GM19043 (cell line): Measurements from ENCODE around the gene NCOA1.
"Not testable (repeated sequence)": the region's sequence is repeated elsewhere in the genome, so short reads cannot be mapped to it uniquely, and the experiment has no call there.

Experiments used
- ATAC-seq: cut with Tn5 transposase; IDR thresholded peaks from one replicate; pipeline ENCODE4 v1.9.1; 2021; ENCODE audit warnings: low read depth; ENCODE audit not compliant: unreplicated experiment

The NCOA1 gene

DNA sequence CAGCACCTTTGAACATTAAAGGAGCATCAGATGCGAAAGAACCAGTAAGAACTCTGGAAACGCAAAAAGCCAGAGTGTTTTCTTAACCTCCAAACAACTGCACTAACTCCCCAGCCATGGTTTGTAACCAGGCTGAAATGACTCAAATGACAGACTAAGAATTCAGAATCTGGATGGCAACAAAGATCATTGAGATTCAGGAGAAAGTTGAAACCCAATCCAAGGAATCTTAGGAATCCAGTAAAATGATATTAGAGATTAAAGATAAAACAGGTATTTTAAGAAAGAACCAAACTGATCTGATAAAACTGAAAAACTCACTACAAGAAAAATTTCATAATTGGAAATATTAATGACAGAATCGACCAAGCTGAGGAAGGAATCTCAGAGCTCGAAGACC is 185.4 kb downstream of the NCOA1 start:
- ATAC-seq, result no peak

- not testable (repeated sequence) for ATAC-seq
Observed at GRCh38 chr2:24678066-24678465, 187.0 kb downstream of the NCOA1 start.

DNA sequence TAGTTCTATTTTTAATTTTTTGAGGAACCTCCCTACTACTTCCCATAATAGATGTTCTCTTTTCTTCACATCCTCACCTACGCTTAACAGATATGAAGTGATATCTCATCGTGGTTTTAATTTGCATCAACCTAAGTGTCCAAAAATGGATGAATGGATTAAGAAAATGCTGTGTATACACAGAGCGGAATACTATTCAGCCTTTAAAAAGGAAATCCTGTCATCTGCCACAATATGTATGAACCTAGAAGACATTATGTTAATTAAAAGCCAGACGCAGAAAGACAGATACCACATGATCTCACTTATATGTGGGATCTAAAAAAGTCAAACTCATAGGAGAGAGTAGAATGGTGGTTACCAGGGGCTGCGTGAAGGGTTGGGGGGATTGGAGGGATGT is 189.1 kb downstream of the NCOA1 start:
- ATAC-seq, result no peak

DNA sequence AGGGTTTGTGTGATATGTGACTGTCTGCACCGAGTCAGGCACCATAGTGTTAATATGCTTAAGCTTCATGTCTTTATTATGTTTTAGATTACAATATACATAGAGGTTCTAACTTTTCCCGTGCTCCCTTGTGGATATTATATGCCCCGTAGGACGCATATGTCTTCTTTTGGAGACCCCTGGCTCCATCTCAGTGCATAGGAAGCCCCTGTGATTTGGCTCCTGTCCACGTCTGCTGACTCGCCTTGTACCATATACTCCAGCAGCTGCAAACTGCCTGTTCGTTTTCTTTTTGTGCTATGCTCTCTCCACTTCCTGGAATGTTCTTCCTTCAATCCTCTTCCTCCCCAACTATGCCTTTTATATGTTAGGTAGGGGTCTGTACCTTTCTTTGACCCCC is 191.2 kb downstream of the NCOA1 start:
- no peak for ATAC-seq

DNA sequence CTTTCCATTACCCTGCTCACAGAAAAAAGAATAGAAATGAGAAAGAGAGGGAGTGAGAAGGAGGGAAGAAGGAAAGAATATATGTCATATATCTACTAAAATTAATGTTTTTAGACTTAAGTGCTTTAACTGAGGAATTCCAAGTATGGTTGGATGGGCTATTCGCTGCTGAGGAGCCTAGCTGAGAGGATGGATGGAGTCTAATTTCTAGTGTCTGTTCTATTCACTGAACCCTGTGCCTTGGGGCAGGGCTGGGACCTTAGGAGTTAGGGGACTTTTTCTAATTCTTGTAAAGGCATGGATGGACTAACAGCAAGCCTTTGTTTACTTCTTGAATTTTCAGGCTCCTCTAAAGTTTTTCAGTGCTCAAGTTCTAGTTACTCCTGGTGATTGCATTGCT is 192.4 kb downstream of the NCOA1 start:
- ATAC-seq, result no peak

DNA sequence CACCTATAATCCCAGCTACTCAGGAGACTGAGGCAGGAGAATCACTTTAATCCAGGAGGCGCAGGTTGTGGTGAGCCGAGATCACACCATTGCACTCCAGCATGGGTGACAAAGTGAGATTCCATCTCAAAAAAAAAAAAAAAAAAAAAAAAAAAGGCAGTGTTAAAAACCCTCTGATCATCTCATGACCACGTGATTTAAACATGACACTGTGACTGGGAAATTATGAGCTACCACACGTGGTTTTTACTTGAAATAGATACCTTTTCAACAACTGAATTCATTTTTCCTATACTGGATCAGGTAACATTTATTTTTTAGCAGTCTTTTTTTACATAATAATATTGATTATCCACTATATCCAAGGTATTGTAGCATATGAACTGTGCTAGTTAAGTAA is 199.5 kb downstream of the NCOA1 start:
- no peak for ATAC-seq

DNA sequence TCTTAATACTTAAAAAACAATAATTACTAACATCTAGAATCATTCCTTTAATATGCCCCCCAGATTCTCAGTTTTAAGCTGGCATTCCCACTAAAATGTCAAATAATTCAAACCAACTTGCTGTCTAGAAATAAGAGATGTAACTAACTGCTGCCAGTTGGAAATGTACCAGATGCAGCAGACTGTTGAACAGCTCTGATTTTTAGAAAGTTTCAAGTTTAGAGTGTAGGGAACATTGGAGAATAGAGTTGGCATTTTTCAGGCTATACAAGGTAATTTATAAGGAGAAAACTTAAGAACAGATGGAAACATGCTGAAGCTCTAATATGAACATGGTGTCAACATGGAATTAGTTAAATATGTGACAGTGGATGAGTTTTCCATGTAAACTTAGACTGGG is 200.8 kb downstream of the NCOA1 start:
- no peak for ATAC-seq

- no peak for ATAC-seq
Observed at GRCh38 chr2:24697792-24698191, 206.7 kb downstream of the NCOA1 start.

DNA sequence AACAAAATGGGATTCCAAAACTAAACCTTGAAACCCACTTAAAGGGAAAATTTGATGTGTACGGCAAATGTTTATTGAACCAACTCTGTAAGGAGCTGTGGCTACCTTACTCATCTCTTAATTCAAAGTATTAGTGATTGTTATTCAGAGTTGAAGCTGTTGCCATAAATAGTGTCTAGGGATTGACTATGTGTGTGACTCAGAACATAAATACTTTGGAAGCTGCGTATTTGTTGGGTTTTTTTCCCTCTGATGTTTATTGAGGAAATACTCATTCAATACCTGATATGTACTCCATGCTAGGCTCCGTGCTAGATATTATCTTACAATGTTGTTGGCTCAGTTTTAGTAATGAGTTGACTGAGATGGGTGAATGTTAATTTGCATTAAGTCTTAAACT is 211.7 kb downstream of the NCOA1 start:
- ATAC-seq, result no peak

DNA sequence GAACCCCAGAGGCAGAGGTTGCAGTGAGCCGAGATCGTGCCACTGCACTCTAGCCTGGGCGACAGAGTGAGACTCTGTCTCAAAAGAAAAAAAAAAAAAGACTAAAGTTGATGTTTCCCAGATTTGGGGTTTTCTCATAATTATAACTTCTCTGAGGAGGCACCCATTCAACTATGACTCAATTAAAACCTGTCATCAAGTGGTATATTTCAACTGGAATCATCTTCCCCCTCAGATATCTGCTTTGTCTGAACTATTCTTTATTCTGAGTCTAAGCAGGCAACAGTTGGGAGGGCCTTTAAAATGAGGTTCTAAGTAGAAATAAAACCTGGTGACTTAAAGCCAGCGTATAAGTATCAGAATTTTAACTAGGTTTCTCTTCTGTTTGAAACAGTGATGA is 213.6 kb downstream of the NCOA1 start:
- no peak for ATAC-seq

- ATAC-seq, result no peak
Observed at GRCh38 chr2:24707143-24707542, 216.1 kb downstream of the NCOA1 start.

DNA sequence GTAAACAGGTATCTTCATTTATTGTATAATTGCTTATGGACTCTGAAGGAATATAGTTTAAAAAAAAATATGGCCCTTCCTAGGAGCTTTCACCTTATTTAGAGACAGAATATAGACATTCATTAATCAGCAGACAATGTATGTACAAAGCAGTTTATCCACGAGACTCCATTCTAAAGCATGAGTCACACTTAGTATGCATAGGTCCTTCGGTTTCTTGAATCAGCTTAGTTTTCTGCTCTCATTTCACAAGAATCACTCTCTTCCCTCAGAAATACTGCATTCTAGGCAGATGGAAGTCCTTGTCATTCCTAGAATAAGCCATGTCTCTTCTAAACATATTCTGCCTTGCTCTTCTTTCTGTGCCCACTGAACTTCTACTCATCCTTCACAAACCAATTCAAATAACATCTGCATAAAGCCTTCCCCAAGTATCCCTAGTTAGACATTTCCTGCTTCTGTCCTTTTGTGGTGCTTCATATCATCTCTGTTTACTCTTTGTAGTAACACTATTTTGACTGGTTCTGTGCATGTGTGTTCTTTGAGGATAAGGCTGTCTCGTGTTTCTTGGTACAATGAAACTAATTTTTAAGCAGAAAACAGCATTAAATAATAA is 217.6 kb downstream of the NCOA1 start:
- ATAC-seq, result no peak

GRCh38 chr2:24710806-24711205 is 219.8 kb downstream of the NCOA1 start:
- no peak for ATAC-seq

GRCh38 chr2:24711865-24712264 is 220.8 kb downstream of the NCOA1 start:
- no peak for ATAC-seq

DNA sequence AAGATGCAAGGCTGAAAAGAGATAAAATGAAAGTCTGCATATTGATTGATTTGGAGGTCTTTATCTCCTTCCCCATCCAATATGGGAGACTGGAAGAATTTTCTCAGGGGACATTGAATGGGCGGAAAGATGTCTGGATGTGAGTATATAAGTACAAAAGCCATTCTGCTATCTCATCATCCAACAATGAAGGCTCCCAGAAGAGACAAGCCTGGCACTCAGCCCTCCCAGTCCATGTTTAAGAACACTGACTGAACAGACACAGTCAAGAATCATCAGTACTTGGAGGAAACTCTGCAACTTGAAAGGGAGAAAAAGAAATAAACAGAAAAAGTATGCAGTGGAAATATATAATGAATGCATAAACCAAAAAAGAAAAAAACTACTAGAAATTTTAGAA is 221.2 kb downstream of the NCOA1 start:
- ATAC-seq, result no peak

GRCh38 chr2:24717263-24717951 is 226.4 kb downstream of the NCOA1 start:
- ATAC-seq, result no peak

DNA sequence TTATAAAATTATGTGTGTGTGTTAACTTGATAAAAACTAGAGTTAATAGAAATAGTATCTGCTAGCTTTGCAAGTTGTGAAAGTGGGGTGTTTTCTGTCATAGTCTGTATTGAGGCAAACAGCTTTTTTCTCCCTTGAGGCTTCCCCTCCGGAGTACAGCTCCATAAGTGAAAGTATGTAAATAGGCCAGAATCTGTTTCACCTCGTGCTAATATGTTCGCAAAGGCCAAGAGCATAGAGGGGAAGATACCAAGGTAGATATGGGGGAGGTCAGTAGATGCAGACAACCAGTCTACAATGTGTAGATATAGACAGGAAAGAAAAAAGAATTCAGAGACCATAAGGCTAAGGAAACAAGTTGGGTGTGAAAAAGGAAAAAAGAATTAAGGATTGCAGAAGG is 229.3 kb downstream of the NCOA1 start:
- no peak for ATAC-seq

- no peak for ATAC-seq
Observed at GRCh38 chr2:24721470-24721869, 230.4 kb downstream of the NCOA1 start.

DNA sequence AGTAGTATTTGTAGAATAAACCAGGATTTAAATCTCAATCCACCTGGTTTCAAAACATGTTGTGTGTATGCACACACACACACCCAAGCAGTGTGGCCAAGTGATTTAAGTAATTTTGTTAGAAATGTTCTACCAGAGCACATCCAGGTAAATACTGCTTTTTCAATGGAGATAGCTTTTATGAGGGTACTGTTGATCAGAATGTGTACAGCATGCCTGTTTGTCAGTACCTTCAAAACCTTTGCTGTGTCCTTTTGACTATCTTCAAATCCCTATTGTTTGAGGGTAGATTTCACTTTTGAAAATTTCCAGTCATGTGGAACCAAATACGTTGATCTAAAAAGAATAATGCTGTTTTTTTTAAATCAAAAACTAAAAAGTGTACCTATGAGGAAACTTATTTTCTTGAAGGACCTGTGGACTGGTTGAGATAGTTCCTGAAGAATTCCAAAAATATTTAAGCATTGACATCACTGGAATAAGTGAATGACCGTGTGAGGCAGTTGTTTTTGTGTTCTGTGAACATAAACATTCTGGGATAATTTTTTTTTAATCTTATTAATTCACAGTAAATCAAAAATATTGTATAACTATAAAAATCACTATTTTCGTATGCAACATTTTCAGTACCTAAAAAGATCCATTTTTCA is 231.2 kb downstream of the NCOA1 start:
- no peak for ATAC-seq

GRCh38 chr2:24723191-24723590 is 232.1 kb downstream of the NCOA1 start:
- ATAC-seq, result no peak

DNA sequence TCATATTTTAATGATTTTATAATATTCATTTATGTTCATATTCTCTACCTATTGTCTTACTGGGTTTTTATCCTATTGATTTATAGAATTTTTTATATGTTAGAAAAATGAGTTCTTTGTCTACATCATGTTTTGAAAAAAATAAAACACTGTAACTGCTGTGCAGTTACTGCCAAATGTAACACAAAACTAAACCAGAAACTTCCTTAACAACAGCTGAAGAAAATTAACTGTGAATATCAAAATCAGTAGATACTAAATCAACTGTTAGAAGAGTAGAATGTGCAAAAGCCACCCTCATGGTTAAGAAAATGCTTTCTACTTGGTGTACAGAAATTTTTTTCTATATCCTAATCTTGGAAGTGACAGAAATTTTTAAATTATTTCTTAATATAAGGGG is 232.6 kb downstream of the NCOA1 start:
- ATAC-seq, result no peak

DNA sequence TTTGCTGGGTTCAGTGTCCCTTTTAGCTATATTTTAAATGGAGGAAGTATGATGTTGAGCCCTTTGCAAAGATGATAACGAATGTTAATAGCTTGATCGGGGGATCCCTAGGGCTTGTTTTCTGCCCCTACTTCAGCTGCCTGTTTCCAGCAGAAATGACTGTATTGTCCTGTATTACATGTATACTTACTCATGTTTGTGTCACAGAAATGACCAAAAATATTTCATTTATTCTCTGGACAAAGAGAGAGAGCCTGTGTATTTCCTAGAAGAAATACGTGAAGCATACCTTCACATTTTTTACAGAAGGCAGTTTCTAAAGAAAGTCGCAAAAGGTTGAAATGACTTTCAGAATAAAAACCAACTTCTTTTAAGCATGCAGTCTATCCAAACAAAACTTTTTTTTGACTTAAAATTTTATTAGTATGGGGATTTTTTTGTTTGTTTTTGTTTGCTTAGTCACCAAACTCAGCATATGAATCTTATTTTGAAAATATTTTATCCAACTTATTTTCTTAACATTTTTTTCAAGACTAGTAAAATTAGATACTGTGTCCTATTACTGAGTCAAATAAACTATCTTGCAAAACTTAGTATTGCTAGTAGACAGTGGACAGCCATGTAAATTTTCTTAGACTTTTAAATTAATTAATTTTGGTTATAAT is 233.2 kb downstream of the NCOA1 start:
- no peak for ATAC-seq
